HCT116 (cell line): ENCODE results near the gene WDR27. TPM values are rescaled to one million over a fixed set of nuclear protein-coding genes. Genes with fewer than 3 reads are reported as not detected.

Experiments
- ATAC-seq: fragments of 200-7000 bp; cut with Tn5 transposase; 2 replicates; pipeline ENCODE4 v1.9.1; 2020; ENCODE audit warnings: mild to moderate bottlenecking, moderate library complexity
- BruUV-seq: library from RNA; stranded (reverse); fragments of 400-500 nt; replicated peaks from 2 replicates; lab custom pipeline; 2021; lab: Mats Ljungman, UMichigan
- CTCF ChIA-PET: fragments of 300-600 bp; sonication (Branson Sonifier 250); formaldehyde crosslinking; loops from one replicate; lab custom pipeline; 2021; ENCODE audit warnings: antibody characterized with exemption; lab: Charles Lee
- POLR2A ChIA-PET: fragments of 300-600, 350-600 bp; sonication (Branson Sonifier 250); formaldehyde crosslinking; loops from one replicate; lab custom pipeline; 2021; ENCODE audit warnings: antibody characterized with exemption; lab: Charles Lee
- RAD21 ChIA-PET, 2 experiments: fragments of 300-600 bp; sonication (Branson Sonifier 250); formaldehyde crosslinking; loops; one replicate each; lab custom pipeline; 2023; ENCODE audit warnings: low total read pairs in 2 of 2; ENCODE audit not compliant: uncharacterized antibody in 2 of 2, unreplicated experiment in 2 of 2, low non-redundant PET in 1 of 2; lab: Charles Lee
- DNase-seq: peaks from one replicate; pipeline ENCODE4 v3.0.0-alpha.2; 2010; ENCODE audit warnings: low read depth, low spot score
- H2AFZ ChIP-seq: fragments of 200-600 bp; shearing (Covaris generic), sonication (generic); 2 replicates; pipeline ENCODE4 v1.6.1; 2017; ENCODE audit warnings: low read depth, mixed run types, mixed read lengths, antibody characterized with exemption, low read length; ENCODE audit not compliant: poor library complexity, severe bottlenecking
- H3K27ac ChIP-seq: 2 replicates; pipeline ENCODE4 v1.5.1; 2012; ENCODE audit warnings: low read depth, low read length
- H3K27me3 ChIP-seq: fragments of 200-600 bp; sonication (generic); 2 replicates; pipeline ENCODE4 v1.6.1; 2016; ENCODE audit warnings: mixed run types, low read length, mixed read lengths; ENCODE audit not compliant: insufficient read depth
- H3K36me3 ChIP-seq, 2 experiments: fragments of 200-500 bp in 1 of 2; fragments of 200-600 bp in 1 of 2; sonication (Bioruptor generic) in 1 of 2; sonication (generic) in 1 of 2; 2 replicates each; pipeline versions ENCODE4 v1.5.1 to v1.6.1; 2014 to 2016; ENCODE audit warnings: low read length in 2 of 2, inconsistent platforms in 1 of 2, mixed read lengths in 1 of 2, mixed run types in 1 of 2; ENCODE audit not compliant: insufficient read depth in 2 of 2, control insufficient read depth in 1 of 2
- H3K4me1 ChIP-seq, 2 experiments: fragments of 200-600 bp in 1 of 2; sonication (generic) in 1 of 2; 2 replicates each; pipeline versions ENCODE4 v1.5.1 to v1.6.1; 2012 to 2017; ENCODE audit warnings: low read length in 2 of 2, inconsistent platforms in 1 of 2, mild to moderate bottlenecking in 1 of 2, mixed read lengths in 1 of 2, mixed run types in 1 of 2, moderate library complexity in 1 of 2; ENCODE audit not compliant: insufficient read depth in 2 of 2, control insufficient read depth in 1 of 2
- H3K4me2 ChIP-seq: fragments of 200-600 bp; sonication (generic); 2 replicates; pipeline ENCODE4 v1.6.1; 2017; ENCODE audit warnings: mixed run types, low read length, mixed read lengths
- H3K4me3 ChIP-seq, 2 experiments: fragments of 200-600 bp in 1 of 2; sonication (generic) in 1 of 2; replicated peaks in 1 of 2; 2 replicates each; pipeline ENCODE4 v1.5.1; 2011 to 2016; ENCODE audit warnings: low read length in 2 of 2, control low read depth in 1 of 2, low read depth in 1 of 2, mild to moderate bottlenecking in 1 of 2, mixed read lengths in 1 of 2, mixed run types in 1 of 2
- H3K79me2 ChIP-seq: fragments of 200-600 bp; sonication (generic); 2 replicates; pipeline ENCODE4 v1.6.1; 2017; ENCODE audit warnings: mild to moderate bottlenecking, mixed run types, low read length, moderate library complexity, mixed read lengths; ENCODE audit not compliant: insufficient read depth
- H3K9ac ChIP-seq: fragments of 200-600 bp; sonication (generic); 2 replicates; pipeline ENCODE4 v1.6.1; 2016; ENCODE audit warnings: low read length, mixed read lengths
- H3K9me2 ChIP-seq: fragments of 200-600 bp; sonication (generic), shearing (Covaris generic); 2 replicates; pipeline ENCODE4 v1.6.1; 2017; ENCODE audit warnings: mixed run types, mild to moderate bottlenecking, moderate library complexity; ENCODE audit not compliant: insufficient read depth
- H3K9me3 ChIP-seq, 2 experiments: fragments of 200-500 bp in 1 of 2; fragments of 200-600 bp in 1 of 2; sonication (Bioruptor generic) in 1 of 2; sonication (generic) in 1 of 2; 2 replicates each; pipeline ENCODE4 v1.6.1; 2014 to 2017; ENCODE audit warnings: low read length in 2 of 2, mixed read lengths in 2 of 2, inconsistent platforms in 1 of 2, low read depth in 1 of 2, mild to moderate bottlenecking in 1 of 2, mixed run types in 1 of 2, moderate library complexity in 1 of 2; ENCODE audit not compliant: control insufficient read depth in 1 of 2, insufficient read depth in 1 of 2
- H4K20me1 ChIP-seq: fragments of 200-600 bp; sonication (generic), shearing (Covaris generic); 2 replicates; pipeline ENCODE4 v1.6.1; 2017; ENCODE audit warnings: mixed run types, mild to moderate bottlenecking, moderate library complexity; ENCODE audit not compliant: insufficient read depth
- EZH2 ChIP-seq: fragments of 200-600 bp; sonication (generic); IDR thresholded peaks from 2 replicates; pipeline ENCODE4 v1.6.1; 2017; ENCODE audit warnings: antibody characterized with exemption, mixed run types
- EZH2phosphoT487 ChIP-seq: fragments of 200-600 bp; IDR thresholded peaks from 2 replicates; pipeline ENCODE4 v1.6.1; 2018; ENCODE audit warnings: antibody characterized with exemption, borderline replicate concordance
- POLR2AphosphoS5 ChIP-seq: IDR thresholded peaks from 2 replicates; pipeline ENCODE4 v1.6.1; 2011; ENCODE audit warnings: mild to moderate bottlenecking, low read depth, low read length, moderate library complexity
- RAD21 ChIP-seq: IDR thresholded peaks from 2 replicates; pipeline ENCODE4 v1.6.1; 2012; ENCODE audit warnings: low read depth, mild to moderate bottlenecking
- SIN3A ChIP-seq: IDR thresholded peaks from 2 replicates; pipeline ENCODE4 v1.6.1; 2012; ENCODE audit warnings: low read depth
- SP1 ChIP-seq: IDR thresholded peaks from 2 replicates; pipeline ENCODE4 v1.6.1; 2012; ENCODE audit warnings: low read depth
- SRF ChIP-seq: IDR thresholded peaks from 2 replicates; pipeline ENCODE4 v1.6.1; 2012; ENCODE audit warnings: low read depth
- ZFX ChIP-seq: fragments of 450-650 bp; IDR thresholded peaks from 2 replicates; pipeline ENCODE4 v1.6.1; 2017
- ZNF274 ChIP-seq: fragments of 200-500 bp; sonication (Bioruptor generic); IDR thresholded peaks from 2 replicates; pipeline ENCODE4 v1.6.1; 2014; ENCODE audit warnings: mild to moderate bottlenecking, low read depth, low read length, inconsistent platforms
- intact Hi-C: fragments of 100-400 bp; cut with micrococcal nuclease; formaldehyde crosslinking; loops from 2 replicates; pipeline ENCODE4 v1.10.0; 2022
- total RNA-seq: library from RNA; stranded (reverse); gene quantifications from one replicate; pipeline ENCODE4 v1.2.1, GENCODE V29; 2021; ENCODE audit not compliant: unreplicated experiment

Gene WDR27
- total RNA-seq, 1 experiment from 2014 or later: 60.6 TPM

DNA sequence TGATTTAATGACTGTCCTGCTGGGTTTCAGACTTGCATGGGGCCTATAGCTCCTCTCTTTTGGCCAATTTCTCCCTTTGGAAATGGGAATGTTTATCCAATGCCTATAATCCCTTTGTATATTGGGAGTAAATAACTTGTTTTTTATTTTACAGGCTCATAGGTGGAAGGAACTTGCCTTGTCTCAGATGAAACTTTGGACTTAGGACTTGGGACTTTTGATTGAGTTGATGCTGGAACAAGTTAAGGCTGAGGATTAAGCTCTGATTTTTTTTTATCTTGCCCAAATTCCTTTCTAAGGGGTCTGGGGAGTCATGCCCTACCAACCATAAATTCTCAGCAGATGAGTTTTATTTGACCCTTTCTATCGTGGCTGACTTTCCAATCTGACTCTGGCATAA lies 23.5 kb downstream of the WDR27 start:
- no peak for DNase-seq
- CTCF ChIA-PET: no interaction called here
- H3K36me3 ChIP-seq: no peaks in the 10 kb centered on the region
- no peak for ATAC-seq
- no peak for TF ChIP-seq ZNF274
- TF ChIP-seq SP1: no peak
- TF ChIP-seq ZFX: no peak
- TF ChIP-seq RAD21: no peak
- no peak for TF ChIP-seq EZH2
- TF ChIP-seq EZH2phosphoT487: no peak
- TF ChIP-seq, all 23 proteins: peak for 0
- H3K9ac ChIP-seq: no peak overlapping the region
- no TSS peak for BruUV-seq
- H3K4me1 ChIP-seq: no peaks in the 10 kb centered on the region
- peaks cover 6% of the 10 kb centered on the region for H3K79me2 ChIP-seq
- H3K4me3 ChIP-seq: no peak overlapping the region
- ChIA-PET POLR2A (no interaction called here), RAD21 (no interaction called here)
- no peak overlapping the region for H3K27ac ChIP-seq
- H4K20me1 ChIP-seq: no peaks in the 10 kb centered on the region
- H3K4me2 ChIP-seq: no peak overlapping the region
- no peak overlapping the region for H2AFZ ChIP-seq
- intact Hi-C loops: loop anchor here (5.0 kb wide), 1 partner anchor 721 kb away; no protein-coding TSS in a partner anchor
- no peaks in the 10 kb centered on the region for H3K9me3 ChIP-seq
- H3K9me2 ChIP-seq: no peaks in the 10 kb centered on the region
- H3K27me3 ChIP-seq: no peaks in the 10 kb centered on the region

DNA sequence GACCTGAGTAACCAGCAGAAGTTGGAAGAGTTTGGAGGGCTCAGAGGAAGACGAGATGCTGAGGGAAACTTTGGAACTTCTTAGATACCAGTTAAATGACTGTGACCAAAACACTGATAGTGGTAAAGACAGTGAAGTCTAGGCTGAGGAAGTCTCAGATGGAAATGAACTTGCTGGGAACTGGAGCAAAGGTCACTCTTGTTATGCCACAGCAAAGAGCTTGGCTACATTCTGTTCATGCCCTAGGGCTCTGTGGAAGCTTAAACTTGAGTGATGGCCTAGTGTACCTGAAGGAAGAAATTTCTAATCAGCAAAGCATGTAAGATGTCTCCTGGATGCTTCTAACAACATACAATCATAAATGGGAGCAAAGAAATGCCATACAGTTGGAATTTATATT lies 24.7 kb downstream of the WDR27 start:
- Histone ChIP-seq H3K36me3 (peaks cover 0 to 6% of the 10 kb centered on the region in 2 experiments; a peak in 1 of 4 replicates), H3K4me1 (no peaks in the 10 kb centered on the region), H3K9me3 (no peaks in the 10 kb centered on the region), H3K9me2 (no peaks in the 10 kb centered on the region), H3K9ac (no peak overlapping the region), H3K4me3 (no peak overlapping the region), H4K20me1 (no peaks in the 10 kb centered on the region), H3K79me2 (no peaks in the 10 kb centered on the region; the same call in 1 of the 2 replicates), H3K27ac (no peak overlapping the region), H3K27me3 (no peaks in the 10 kb centered on the region), H3K4me2 (no peak overlapping the region), H2AFZ (no peak overlapping the region)
- DNase-seq (no peak), ATAC-seq (no peak)
- ChIA-PET CTCF (no interaction called here), POLR2A (no interaction called here), RAD21 (no interaction called here)
- intact Hi-C loops: loop anchor here (5.0 kb wide), 1 partner anchor 720 kb away; no protein-coding TSS in a partner anchor
- BruUV-seq: no TSS peak
- TF ChIP-seq POLR2AphosphoS5 (no peak), SRF (no peak), SP1 (no peak), SIN3A (no peak)
